K562 (cell line): ENCODE measurements around the gene ZNRF3. TPM values are rescaled to one million over a fixed set of nuclear protein-coding genes. Genes with fewer than 3 reads are reported as not detected.

ENCODE experiments used
- ATAC-seq: fragments of 200-7000 bp; cut with Tn5 transposase; 3 replicates; pipeline ENCODE4 v1.9.1; 2020; ENCODE audit warnings: moderate library complexity
- BruUV-seq: library from RNA; stranded (reverse); fragments of 400-500 nt; replicated peaks from 2 replicates; lab custom pipeline; 2021; lab: Mats Ljungman, UMichigan
- CTCF ChIA-PET: fragments of 300-600 bp; formaldehyde crosslinking; extraction: SDS; loops from one replicate; lab custom pipeline; 2021; ENCODE audit warnings: low intra/inter-chr PET ratio; lab: Yijun Ruan, JAX
- POLR2A ChIA-PET: fragments of 300-600, 350-650 bp; sonication (Branson Sonifier 250); formaldehyde crosslinking; extraction: SDS; loops from one replicate; lab custom pipeline; 2021; ENCODE audit warnings: antibody characterized with exemption, inconsistent platforms; lab: Yijun Ruan, JAX
- DNase-seq, 4 experiments: peaks; one replicate each; pipeline versions ENCODE4 v3.0.0 to v3.0.0-alpha.2; 2011 to 2018; ENCODE audit warnings: low spot score in 3 of 4, mixed read lengths in 3 of 4; ENCODE audit errors: extremely low read depth in 1 of 4
- FAIRE-seq: peaks from 2 replicates; lab custom pipeline; 2011; peaks lifted over from hg19 to GRCh38; lab: Jason Lieb, UNC
- H2AFZ ChIP-seq: 2 replicates; pipeline ENCODE4 v1.6.0; 2011; ENCODE audit warnings: low read depth, low read length, control low read depth, inconsistent platforms
- H3K27ac ChIP-seq: fragments of 200-600 bp; 3 replicates; pipeline ENCODE4 v1.8.0; 2011; ENCODE audit warnings: low read depth, mild to moderate bottlenecking, control low read depth, inconsistent platforms, low read length, moderate library complexity, mixed read lengths; ENCODE audit errors: extremely low read depth
- H3K27me3 ChIP-seq, 2 experiments: fragments of 300-600 bp in 1 of 2; 2 replicates in 1 of 2; 3 replicates in 1 of 2; pipeline versions ENCODE4 v1.6.0 to v1.8.0; 2011; ENCODE audit warnings: inconsistent platforms in 2 of 2, low read length in 2 of 2, mild to moderate bottlenecking in 1 of 2, mixed read lengths in 1 of 2, moderate library complexity in 1 of 2; ENCODE audit not compliant: control insufficient read depth in 2 of 2, insufficient read depth in 2 of 2
- H3K36me3 ChIP-seq: fragments of 300-600 bp; 3 replicates; pipeline ENCODE4 v1.8.0; 2011; ENCODE audit warnings: mild to moderate bottlenecking, low read length, inconsistent platforms; ENCODE audit not compliant: control insufficient read depth, insufficient read depth
- H3K4me1 ChIP-seq, 2 experiments: fragments of 200-600 bp in 1 of 2; replicated peaks in 1 of 2; 2 replicates in 1 of 2; 3 replicates in 1 of 2; pipeline versions ENCODE4 v1.5.1 to v1.8.0; 2011; ENCODE audit warnings: inconsistent platforms in 2 of 2, low read length in 2 of 2, mild to moderate bottlenecking in 1 of 2, mixed read lengths in 1 of 2, moderate library complexity in 1 of 2; ENCODE audit not compliant: control insufficient read depth in 2 of 2, insufficient read depth in 2 of 2
- H3K4me2 ChIP-seq: 2 replicates; pipeline ENCODE4 v1.6.1; 2011; ENCODE audit warnings: low read length, control low read depth, inconsistent platforms, mixed read lengths; ENCODE audit not compliant: insufficient read depth
- H3K4me3 ChIP-seq: fragments of 200-600 bp; sonication (generic), shearing (Covaris generic); 2 replicates; pipeline ENCODE4 v1.5.1; 2016; ENCODE audit warnings: control low read depth, inconsistent platforms
- H3K79me2 ChIP-seq: fragments of 200-600 bp; 3 replicates; pipeline ENCODE4 v1.8.0; 2011; ENCODE audit warnings: low read length, inconsistent platforms; ENCODE audit not compliant: control insufficient read depth, insufficient read depth
- H3K9ac ChIP-seq, 2 experiments: 2 replicates each; pipeline versions ENCODE4 v1.6.0 to v1.6.1; 2011; ENCODE audit warnings: low read depth in 2 of 2, low read length in 2 of 2, control low read depth in 1 of 2, inconsistent platforms in 1 of 2, mild to moderate bottlenecking in 1 of 2, mixed read lengths in 1 of 2; ENCODE audit not compliant: insufficient read depth in 1 of 2
- H3K9me1 ChIP-seq: one replicate; pipeline ENCODE4 v1.6.0; 2011; ENCODE audit warnings: inconsistent platforms, mild to moderate bottlenecking, low read length, moderate library complexity; ENCODE audit not compliant: control insufficient read depth, insufficient read depth
- H3K9me3 ChIP-seq: replicated peaks from 2 replicates; pipeline ENCODE4 v1.5.1; 2011; ENCODE audit warnings: low read depth, low read length, inconsistent platforms; ENCODE audit not compliant: control insufficient read depth, insufficient read depth
- H4K20me1 ChIP-seq: replicated peaks from 2 replicates; pipeline ENCODE4 v1.6.1; 2011; ENCODE audit warnings: low read length, inconsistent platforms, mixed read lengths; ENCODE audit not compliant: control insufficient read depth, insufficient read depth
- BACH1 ChIP-seq: fragments of 200-800 bp; sonication (Bioruptor generic); IDR thresholded peaks from 2 replicates; pipeline ENCODE4 v1.6.1; 2016; ENCODE audit warnings: missing genetic modification characterization, missing compliant biosample characterization
- BRCA1 ChIP-seq, 2 experiments: fragments of 450-650 bp in 1 of 2; sonication (generic) in 1 of 2; formaldehyde crosslinking in 1 of 2; IDR thresholded peaks; 2 replicates each; pipeline versions ENCODE4 v1.5.0 to v1.6.1; 2017 to 2020; ENCODE audit warnings: mild to moderate bottlenecking in 1 of 2, missing genetic modification reagents in 1 of 2
- GTF2F1 ChIP-seq: IDR thresholded peaks from 2 replicates; pipeline ENCODE4 v1.6.1; 2011; ENCODE audit warnings: low read depth, low read length, improper control_type of control experiment
- HLTF ChIP-seq: fragments of 450-650 bp; IDR thresholded peaks from 2 replicates; pipeline ENCODE4 v1.6.1; 2016
- TFAM ChIP-seq: fragments of 250-450 bp; sonication (Bioruptor Pico); conservative IDR thresholded peaks from 2 replicates; pipeline ENCODE4 v1.5.0; 2021; ENCODE audit warnings: mild to moderate bottlenecking, moderate library complexity
- ZFP36 ChIP-seq: fragments of 150-350 bp; IDR thresholded peaks from 2 replicates; pipeline ENCODE4 v1.6.1; 2018; ENCODE audit warnings: low read length, low read depth; ENCODE audit not compliant: partially characterized antibody
- ZNF197 ChIP-seq: fragments of 200-800 bp; sonication (Bioruptor generic); IDR thresholded peaks from 2 replicates; pipeline ENCODE4 v1.6.1; 2016; ENCODE audit warnings: low read depth, missing genetic modification characterization, missing compliant biosample characterization
- ZNF3 ChIP-seq: fragments of 250-450 bp; sonication (Bioruptor Pico); IDR thresholded peaks from 2 replicates; pipeline ENCODE4 v1.5.0; 2021; ENCODE audit warnings: mild to moderate bottlenecking, moderate library complexity
- ZNF507 ChIP-seq: conservative IDR thresholded peaks from 2 replicates; pipeline ENCODE4 v1.6.1; 2017; ENCODE audit warnings: missing genetic modification characterization, missing compliant biosample characterization
- WGBS: fragments of 100-300 bp; shearing (Covaris generic); methylation state at CpG from one replicate; pipeline ENCODE4 v1.1.6; 2016; ENCODE audit warnings: low coverage, mixed read lengths; ENCODE audit not compliant: insufficient coverage; ENCODE audit errors: missing lambda C conversion rate; 5-methylcytosine and 5-hydroxymethylcytosine counted together
- in situ Hi-C: fragments of 300-500 bp; cut with MboI; formaldehyde crosslinking; loops from 4 replicates; pipeline ENCODE4 v1.15.0; 2018; ENCODE audit warnings: inconsistent platforms, mixed read lengths
- intact Hi-C: fragments of 100-400 bp; cut with micrococcal nuclease; formaldehyde crosslinking; loops from 2 replicates; pipeline ENCODE4 v1.14.2; 2022
- polyA plus RNA-seq, 8 experiments: library from polyadenylated mRNA; depleted of rRNA in 4 of 8; stranded (reverse) in 5 of 8; unstranded in 3 of 8; fragments of >200 nt; fragmentation: Nextera tagmentation in 2 of 8; fragmentation: Illumina TruSeq in 1 of 8; extraction: Ambion mirVana in 2 of 8; extraction: Trizol in 1 of 8; gene quantifications; 2 replicates each; pipeline versions ENCODE4 v1.2.1 to v1.2.3, GENCODE V29; 2011 to 2014; ENCODE audit warnings: inconsistent platforms in 1 of 8, missing spikeins in 1 of 8
- total RNA-seq, 7 experiments: library from RNA; depleted of rRNA in 6 of 7; stranded (reverse); fragments of >200 nt in 6 of 7; fragmentation: Illumina TruSeq in 2 of 7; extraction: Trizol in 2 of 7; gene quantifications; 2 replicates each; pipeline versions ENCODE4 v1.2.1 to v1.2.3, GENCODE V29; 2011 to 2021; ENCODE audit warnings: low replicate concordance in 1 of 7

Gene ZNRF3
- total and polyA plus RNA-seq, 9 of the 15 experiments (the other 6 are each of a cell fraction or from before 2014, with no cell fraction given): 0.41 to 5.9 (median 1.7) TPM

DNA sequence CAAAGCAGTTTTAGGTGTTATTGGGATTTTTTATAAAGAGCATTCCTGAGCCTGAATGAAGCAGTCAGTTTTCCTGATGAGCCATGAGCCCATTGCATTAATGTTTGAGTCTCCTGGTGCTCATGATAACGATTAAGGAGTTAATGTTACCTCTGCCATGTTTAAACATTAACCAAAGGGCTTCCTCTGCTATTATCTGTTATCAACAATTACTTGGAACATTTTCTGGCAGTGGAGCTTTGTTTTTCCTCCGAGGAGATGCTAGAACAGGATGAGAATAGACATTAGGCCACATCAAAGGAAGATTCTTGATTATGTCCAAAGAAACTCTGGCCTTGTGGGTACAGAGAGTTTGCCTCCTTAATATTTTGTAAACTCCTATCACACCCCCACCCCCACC lies 49.9 kb downstream of the ZNRF3 start:
- no peak for ATAC-seq
- Histone ChIP-seq H3K9ac (no peak overlapping the region), H3K36me3 (no peaks in the 10 kb centered on the region), H3K9me1 (peaks cover 6% of the 10 kb centered on the region), H3K79me2 (peaks cover 9% of the 10 kb centered on the region; the same call in 2 of the 3 replicates), H3K27ac (no peak overlapping the region), H3K4me2 (no peak overlapping the region), H3K27me3 (no peaks in the 10 kb centered on the region), H4K20me1 (peaks cover 9% of the 10 kb centered on the region; the same call in 1 of the 2 replicates), H2AFZ (no peak overlapping the region), H3K4me1 (peaks cover 0 to 6% of the 10 kb centered on the region in 2 experiments; a peak in 1 of 5 replicates), H3K9me3 (no peaks in the 10 kb centered on the region), H3K4me3 (no peak overlapping the region)
- in situ Hi-C loops: no loop called here
- TF ChIP-seq ZNF3 (CRISPR knock-in tag) (no peak), TFAM (no peak), BACH1 (no peak), BRCA1 (IDR thresholded peaks at IDR 0.05) (no peak), BRCA1 (CRISPR knock-in tag; IDR thresholded peaks at IDR 0.05) (no peak), ZNF197 (CRISPR knock-in tag) (no peak), ZNF507 (tag) (no peak), ZFP36 (no peak), GTF2F1 (no peak), HLTF (no peak)
- WGBS: 8% methylated on average over 2 of the region's 2 CpGs
- intact Hi-C loops: no loop called here
- no peak for DNase-seq
- ChIA-PET POLR2A (interaction anchor here (1.4 kb wide), 1 partner anchor 50 kb away, joined by 3 read pairs; no protein-coding TSS in a partner anchor), CTCF (no interaction called here)
- BruUV-seq: no TSS peak
- FAIRE-seq: no peak
